Measurements from ENCODE around the gene MYBBP1A.

MYBBP1A gene

DNA sequence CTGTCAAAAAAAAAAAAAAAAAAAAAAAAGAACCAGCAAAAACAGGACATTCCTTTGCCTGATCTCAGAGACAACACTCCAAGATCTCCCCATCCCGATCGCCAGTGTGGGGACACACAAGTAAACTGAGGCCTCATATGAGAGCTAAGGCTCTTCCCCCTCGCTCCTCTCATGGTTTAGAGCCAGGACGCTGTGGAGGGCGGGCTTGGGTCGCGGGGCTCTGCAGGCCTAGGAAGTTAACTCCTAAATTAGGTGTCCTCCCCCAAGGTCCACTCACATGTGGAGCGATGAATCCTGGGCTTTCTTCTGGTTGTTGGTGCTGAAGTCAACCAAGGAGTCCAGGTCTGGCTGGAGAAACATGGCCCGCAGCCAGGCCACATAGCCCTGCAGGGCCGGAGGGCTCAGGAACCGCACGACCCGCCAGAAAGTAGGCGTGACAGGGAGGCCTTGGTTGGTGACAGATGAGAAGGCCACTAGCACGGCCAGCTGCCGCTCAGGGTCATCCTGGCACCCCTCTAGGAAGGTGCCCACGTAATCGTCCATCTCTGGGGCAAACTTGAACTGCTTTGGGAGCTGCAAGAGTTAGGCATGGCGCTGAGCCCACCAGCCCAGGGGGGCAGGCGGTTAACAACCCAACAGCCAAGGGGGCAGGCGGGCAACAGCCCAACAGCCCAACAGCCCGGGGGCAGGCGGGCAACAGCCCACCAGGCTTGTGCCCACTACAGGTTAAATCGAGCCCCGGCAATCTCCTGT lies 5.2 kb downstream of the MYBBP1A start:
- DNase-seq (ENCODE audit: low read depth) = no peak

DNA sequence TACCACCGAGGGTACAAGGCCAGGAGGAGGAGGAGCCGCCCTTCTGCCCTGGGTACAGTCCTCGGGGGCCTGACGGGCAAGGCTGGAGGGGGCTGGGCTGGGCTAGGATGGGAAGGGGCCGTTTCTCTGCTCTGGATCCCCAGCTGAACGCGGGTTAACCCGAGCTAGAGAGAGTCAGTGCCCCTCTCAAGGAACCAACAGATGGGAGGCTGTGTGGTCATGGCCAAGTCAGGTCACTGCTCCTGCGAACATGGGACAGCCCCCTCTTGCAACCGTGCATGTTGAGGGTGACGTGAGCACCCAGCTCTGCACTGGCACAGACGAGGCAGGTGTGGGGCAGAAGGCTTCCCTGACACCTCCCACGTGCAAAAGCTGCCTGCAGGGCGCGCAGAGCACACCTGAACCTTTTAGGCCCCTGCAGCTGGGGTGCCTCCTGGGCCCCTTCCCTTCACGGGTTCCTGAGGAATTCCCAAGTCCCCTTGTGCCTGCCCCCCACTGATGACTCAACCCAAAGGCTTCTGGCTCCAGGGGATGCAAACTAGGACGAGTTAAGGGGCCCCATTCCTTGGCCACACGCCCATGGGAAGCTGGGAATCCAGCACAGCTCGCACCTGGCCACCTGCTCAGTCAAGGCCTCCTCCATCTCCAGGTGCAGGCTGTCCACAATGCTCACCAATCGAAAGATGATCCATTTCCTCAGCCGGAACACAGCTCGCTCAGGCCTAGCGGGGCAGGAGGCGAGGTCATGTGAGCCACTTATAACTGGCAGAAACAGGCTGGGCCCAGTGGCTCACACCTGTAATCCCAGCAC lies 6.3 kb downstream of the MYBBP1A start:
- DNase-seq (ENCODE audit: low read depth) = no peak

DNA sequence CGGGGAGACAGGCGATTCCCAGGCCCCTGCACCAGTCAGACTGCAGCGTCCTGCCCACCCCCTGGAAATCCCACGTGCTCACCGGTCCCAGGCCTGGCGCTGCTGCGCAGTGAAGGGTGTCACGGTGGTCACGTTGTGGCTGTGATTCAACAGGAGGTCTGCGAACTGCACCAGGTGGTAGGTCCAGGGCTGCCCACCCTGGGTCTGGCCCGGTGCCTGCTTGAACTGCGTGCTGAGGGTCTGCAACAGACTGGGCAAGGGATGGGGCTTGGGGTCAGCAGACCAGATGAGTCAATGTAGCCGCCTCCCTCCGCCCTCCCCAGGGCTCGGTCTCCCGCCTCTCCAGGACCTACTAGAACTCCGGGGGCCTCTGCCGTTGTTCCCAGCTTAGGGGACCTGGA lies 7.1 kb downstream of the MYBBP1A start:
- no peak for DNase-seq (ENCODE audit: low read depth)

DNA sequence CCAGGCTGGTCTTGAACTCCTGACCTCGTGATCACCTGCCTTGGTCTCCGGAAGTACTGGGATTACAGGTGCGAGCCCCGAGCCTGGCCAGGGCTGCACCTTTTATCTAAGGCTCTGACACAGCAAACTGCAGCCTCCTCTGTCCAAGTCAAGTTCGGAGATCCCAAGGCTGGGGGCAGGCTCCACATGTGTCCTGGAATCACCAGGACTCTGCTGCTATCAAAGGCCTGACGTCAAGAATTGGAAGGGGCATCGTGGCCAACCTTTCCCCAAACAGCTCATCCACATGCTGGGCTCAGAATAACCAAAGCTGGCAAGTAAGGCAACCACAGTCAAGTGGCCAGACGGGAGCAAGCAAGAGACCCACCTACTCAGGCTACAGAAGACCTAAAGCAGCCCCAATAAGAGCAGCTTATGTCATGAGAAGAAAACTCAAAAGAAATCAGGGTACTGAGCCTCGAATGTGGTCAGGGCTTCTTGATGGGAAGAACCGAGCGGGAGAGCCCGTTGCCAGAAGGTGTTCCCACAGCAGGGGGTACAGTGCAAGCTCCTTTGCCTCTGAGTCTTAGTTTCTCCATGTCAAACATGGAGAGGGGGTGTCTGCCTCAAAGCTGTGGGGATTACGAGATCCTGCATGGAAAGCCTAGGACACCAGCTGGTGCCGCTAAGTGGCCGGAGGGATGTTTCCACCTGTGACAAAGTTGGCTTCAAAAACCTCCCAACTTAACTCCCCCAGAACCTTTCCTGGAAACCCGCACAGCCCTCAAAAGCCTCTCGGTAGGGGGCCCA lies 7.9 kb downstream of the MYBBP1A start:
- DNase-seq (ENCODE audit: low read depth) = no peak

DNA sequence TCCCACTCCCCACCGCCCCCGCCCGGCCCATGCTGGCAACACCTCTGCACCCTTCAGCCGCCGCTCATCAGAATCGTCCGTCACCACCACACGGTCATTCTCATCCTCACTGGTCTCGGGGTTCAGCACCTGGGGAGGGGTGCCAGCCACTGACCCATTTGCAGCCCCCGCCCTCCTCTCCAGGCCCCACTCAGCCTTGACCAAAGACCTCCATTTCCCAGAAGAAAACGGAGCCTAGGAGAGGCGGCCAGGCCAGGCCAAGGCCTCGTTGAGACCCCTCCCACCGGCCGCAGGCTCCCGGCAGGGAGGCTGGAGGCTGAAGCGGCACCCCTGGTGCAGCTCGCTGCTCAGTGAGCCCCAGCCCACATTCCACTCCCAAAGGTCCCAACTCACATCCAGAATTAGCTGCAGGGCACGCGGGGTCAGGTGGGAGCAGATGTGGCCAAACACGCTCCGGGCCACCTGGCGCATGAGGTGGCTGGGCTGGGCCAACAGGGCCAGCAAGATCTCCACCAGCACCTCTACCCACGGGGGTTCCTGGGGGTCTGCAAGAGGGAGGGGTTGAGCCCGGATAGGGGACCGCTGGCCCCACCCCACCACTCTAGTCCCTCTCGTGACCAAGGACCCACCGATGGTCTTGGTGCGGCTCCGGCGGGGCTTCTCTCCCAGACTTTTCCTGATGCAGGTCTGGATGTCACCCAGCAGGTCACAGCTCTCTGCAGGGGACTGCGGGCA lies 9.8 kb downstream of the MYBBP1A start:
- DNase-seq (ENCODE audit: low read depth) = no peak

DNA sequence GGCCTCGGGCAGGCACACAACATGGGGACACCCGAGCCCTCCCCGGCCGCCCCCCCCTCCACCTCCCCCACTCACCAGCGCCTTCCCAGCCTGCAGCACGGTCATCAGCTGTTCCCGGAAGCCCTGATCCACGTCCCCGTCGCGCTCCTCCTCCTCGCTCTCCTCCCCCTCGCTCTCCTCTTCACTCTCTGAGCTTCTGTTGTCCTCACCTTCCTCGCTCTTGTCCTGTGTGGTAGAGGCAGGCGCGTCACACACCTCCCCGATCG lies 10.3 kb downstream of the MYBBP1A start:
- no peak for DNase-seq (ENCODE audit: low read depth)

DNA sequence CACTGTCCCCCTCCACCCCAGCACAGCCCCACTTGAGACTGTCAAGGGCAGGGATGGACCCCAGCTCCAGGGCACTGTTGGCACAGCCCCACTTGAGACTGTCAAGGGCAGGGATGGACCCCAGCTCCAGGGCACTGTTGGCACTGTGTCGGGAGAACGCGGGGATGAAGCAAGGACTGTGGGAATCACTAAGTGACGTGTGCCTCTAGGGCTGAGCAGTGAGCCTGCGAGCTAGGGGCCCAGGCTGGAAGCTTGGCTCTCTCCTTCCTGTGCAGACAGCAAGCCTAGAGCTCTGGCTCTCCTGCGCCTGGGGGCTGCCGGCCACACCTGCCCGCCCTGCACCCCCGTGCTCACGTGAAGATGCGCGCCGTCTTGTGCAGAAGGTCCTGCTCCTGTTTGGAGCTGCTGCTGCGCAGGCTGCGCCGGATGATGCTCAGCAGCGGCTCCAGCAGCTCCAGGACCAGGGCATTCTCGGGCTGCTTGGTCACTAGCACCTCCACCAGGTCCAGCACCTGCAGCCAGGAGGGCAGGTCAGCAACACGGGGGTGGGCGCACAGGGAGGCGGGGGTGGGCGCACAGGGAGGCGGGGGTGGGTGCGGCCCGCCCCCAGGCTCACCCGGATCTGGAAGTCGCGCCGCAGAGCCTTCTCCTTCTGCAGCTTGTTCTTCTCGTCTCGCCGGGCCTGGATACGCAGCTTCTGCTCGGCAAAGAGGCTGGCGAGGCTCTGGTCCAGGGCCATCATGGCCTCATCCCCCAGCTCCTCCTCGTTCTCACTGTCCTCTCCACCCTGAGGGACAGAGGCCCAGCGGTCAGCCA lies 10.8 kb downstream of the MYBBP1A start:
- no peak for DNase-seq (ENCODE audit: low read depth)

DNA sequence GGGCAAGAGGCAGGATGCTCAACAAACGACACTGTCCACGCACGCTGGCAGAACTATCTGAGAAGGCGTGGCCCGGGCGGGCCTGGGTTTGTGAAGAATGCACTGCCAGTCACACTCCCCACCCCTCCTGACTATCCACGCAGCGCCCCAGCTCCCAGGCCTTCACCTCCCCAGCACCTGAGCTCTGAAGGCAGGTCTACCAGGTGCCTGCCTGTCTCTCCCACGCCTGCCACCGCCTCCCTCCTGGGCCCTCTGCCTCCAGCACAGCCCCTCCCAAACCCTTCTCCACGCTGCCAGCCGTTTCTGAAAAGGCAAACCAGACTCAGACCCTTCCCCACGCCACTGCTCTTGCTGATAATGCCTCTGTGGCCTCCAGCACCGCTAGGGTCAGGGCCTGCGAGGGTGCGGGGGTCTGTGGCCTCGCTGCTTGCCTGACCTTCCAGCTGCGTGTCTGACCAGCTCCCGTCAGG lies 11.6 kb downstream of the MYBBP1A start:
- DNase-seq (ENCODE audit: low read depth) = no peak

DNA sequence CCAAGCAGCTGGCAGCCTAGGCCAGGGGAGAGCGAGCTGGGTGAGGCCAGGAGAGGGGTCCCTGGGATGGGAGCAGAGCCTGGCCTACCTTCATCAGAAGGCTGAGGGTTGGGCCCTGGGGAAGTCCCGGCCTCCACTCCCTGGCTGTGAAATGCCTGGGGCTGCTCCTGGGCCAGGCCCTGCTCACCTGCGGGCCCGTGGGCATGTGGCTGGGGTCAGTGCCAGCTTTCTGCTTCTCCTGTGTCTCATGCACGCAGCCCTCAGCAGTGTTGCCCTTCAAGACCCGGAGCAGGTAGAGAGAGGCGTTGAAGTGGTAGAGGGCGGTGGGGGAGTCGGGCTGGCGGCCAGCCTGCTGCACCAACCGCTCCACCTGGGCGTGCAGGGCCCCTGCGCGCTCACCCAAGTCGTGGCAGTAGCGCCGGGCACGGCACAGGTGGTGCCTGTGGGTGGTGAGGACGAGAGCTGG lies 12.4 kb downstream of the MYBBP1A start:
- DNase-seq (ENCODE audit: low read depth) = no peak

DNA sequence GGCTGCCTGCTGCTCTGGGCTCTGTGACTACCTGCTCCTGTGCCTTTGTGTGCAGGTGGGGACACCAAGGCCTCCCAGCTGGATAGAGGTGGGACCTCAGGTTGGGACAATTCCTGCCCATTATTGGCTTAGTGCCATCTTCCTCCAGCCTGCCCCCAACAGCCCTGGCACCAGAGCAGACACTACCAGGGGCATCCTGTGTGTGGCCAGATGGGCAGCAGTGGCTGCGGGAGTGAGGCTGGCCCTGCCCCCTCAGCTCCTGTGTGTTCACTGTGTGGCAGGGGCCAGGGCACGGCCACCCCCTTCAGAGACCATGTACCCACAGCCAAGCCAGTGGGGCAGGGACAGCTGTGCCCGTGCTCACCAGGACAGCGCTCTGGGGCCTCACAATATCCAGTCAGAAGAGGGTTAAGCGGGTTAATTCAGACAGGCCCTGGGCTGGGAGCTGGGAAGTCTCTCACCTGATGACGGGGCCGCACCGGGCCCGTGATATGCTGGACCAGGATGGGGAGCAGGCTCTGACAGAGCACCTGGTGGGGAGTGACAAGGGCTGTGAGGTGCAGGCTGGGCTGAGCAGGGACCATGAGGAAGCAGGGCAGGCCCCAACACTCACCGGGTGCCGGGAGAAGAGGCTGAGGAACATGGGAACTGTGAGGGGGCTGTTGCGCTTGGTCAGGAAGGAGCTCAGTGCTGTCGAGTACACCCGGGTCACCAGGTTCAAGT lies 13.0 kb downstream of the MYBBP1A start:
- DNase-seq (ENCODE audit: low read depth) = no peak

DNA sequence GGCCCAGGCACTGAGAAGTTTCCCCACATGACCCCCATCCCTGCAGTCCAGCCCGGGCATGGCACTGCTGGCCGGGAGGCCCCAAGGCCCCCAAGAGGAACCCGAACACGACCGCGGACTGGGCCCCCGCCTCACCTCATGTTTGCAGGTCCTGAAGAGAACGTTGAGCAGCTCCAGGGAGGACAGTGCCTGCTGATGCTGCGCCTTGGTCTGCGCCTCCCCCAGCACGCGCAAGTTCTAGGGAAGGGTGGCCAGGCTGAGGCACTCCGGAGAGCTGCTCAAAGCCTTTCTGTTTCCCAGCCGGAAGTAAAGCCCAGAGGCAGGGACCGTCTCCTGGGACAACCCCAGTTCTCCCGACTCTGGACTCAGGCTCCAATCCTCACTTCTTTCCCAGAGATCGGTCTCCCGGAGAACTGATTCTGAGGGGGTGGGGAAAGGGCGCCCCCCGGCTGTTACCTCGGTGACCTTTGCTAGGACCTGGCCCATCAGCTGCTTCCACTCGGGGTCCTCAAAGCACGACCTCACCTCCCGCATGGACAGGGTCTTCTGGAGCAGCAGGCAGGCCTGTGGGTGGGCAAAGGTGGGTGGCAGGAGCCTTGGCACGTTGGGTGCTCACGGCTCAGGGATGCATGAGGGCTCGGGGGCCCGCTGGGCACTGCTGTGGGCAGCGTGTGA lies 13.7 kb downstream of the MYBBP1A start:
- DNase-seq (ENCODE audit: low read depth) = no peak

DNA sequence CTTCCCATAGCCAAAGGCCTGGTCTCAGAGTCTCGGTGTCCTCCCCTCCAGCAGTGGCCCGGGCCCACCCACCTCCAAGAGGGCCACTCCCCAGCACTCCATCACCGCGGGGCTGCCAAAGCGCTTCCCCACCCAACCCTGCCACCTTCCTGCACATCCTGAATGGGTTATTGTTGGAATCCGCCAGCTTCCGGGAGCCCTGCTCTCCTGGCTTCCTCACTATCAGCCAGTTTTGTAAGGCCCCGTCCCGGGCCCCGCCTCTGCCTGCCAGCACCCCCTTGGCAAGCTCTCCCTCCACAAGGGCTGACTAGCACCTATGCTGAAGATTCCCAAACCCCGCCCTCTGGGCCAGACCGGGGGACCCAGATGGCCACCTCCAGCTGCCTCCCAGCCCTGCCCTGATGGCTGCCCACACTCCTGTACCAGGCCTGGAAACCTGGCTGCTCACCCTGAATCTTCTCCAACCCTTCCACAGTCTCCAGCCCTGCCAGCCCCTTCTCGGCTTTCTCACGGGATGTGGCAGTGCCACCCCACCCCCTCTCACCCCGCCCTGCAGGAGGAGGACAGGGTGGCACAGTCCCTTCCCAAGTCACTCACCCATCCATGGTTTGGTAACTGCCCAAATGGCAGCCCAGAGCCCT lies 14.4 kb downstream of the MYBBP1A start:
- DNase-seq (ENCODE audit: low read depth) = no peak

DNA sequence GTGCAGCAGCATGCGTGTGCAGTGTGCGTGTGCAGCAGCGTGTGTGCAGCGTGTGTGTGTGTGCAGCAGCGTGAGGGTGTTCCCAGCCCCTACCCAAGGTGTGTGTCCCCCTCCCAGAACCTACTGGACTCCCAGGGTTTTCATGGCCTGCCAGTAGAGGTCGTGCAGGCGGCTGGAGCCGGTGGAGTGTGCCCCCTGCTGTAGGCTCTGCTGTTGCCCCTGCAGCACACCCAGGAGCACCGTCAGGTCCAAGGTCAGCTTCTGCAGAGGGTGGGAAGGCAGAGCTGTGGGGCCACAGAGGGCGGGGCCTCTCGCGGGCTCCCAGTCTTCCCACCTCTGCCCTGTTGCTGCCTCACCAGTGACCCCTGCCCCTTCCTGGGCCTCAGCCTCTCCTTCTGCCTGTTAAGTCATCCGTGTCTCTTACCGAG lies 14.9 kb downstream of the MYBBP1A start:
- DNase-seq (ENCODE audit: low read depth) = no peak

DNA sequence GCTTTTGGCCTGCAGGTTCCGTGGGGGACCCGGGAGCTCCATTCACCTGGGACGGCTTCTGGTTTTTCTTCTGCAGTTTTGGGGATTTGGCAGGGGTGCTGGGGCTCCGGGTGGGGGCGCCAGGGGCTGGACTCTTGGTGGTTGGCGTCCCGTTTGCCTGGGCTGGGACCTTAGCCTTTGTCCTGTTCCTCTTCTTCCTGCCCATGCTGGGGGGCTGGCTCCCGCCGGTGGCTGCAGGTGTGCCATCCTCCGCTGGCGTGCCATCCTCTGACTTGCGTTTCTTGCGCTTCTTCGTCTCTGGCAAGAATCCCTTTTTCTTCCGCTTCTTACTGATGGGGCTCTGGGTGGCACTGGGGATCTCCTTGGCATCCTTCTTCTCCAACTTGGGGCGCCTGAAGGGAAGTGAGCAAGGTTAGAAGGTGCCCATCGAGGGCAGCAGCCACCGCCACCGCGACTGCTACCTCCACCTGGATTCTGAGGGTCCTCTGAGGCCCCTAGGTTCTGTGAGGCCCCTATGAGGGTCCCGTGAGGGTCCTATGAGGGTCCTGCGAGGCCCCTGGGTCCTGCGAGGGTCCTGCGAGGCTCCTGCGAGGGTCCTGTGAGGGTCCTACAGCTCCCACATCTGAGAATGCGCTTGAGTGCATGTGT lies 15.5 kb downstream of the MYBBP1A start:
- DNase-seq (ENCODE audit: low read depth) = no peak

DNA sequence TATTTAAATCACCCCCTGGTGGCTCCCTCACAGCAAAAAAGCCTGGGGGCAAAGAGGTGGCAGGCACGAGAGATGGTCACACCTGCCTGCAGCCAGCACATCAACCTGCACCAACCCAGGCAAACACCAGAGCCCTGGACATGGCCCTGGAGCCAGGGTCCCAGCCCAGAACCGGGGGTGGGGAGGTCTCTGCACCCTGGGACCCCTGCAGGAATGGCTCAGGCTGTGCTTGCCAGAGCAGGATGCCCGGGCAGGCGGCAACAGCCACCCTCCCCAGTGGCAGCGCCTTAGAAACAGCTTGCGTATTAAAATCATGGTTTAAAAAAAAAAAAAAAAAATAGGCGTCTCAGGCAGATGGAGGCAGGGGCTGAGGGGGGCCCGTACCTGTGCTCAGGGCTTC lies 16.2 kb downstream of the MYBBP1A start:
- no peak for DNase-seq (ENCODE audit: low read depth)

DNA sequence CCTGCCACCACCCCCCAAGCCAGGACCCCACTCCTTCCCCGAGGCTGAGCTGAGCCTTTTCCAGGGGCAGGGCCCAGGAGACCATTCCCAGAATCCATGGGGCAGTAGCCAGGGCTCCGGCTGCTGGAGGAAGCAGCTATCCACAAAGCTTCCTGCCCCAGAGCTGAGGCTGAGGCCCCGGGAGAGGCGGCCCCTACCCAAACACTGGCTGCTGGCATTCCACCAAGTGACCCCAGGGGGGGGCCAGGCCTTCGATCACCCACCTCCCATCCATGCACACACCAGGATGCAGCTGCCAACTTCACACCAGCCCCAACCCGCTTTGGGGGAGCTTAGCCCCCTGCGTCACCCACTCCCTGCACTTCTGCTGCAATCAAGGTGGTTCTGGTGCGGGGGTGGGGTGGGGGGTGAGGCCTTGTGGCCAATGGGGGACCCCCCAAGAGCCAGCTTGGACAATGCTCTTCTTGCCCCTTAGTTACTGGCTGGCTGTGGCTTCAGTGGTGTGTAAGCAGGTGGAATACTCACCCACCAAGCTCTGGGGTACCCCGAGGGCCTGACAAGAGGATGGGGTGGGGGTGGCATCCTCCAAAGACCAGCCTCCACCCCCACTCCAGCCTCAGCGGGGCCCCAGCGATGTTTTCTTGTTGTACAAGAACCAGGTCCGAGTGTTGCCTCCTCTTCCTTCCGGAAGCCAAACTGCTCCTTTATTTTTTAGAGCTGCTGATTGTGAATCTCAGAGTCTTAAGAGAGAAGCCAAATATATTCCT lies 16.8 kb downstream of the MYBBP1A start:
- DNase-seq (ENCODE audit: low read depth) = no peak

DNA sequence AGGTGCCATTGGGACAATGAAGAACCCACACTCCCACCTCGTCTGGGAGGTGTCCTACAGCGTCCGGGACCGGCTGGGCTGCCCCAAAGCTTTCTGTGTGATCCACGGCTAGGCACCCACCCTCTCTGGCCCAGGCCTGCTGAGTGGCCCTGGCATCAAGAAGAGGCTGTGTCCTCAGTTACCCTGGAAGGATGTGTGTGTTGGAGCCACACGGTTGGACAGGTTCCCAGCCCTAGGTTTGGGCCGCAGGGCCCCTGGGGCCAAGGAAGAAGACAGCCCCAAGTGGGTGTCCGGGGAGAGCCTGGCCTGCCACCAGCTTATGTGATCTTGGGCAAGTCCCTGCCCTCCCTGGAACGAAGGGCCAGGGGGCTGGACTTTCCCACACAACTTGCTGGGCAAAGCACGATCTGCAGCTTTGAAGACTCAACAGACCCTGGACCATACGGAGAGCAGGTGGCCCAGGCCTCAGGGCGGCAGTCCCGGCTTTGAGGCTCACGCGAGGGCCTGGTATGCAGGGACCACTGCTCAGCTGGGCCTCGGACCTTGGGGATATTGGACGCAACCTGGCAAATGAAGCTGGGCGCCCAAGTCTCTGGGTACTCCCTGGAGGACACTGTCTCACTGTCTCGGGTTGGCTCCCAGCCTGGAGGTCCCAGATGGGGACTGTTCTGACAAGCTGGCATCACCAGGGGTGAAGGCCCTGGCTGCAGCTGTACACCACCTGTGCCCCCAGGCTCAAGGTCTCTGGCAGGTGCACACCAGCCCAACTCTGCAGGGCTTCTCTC lies 17.5 kb downstream of the MYBBP1A start:
- DNase-seq (ENCODE audit: low read depth) = no peak
